HL-60 (cell line): ENCODE data around the gene MCL1.

Experiments
- DNase-seq, 2 experiments: peaks; one replicate each; pipeline ENCODE4 v3.0.0-alpha.2; 2010 to 2020; ENCODE audit warnings: low read depth in 1 of 2, low spot score in 1 of 2
- H3K27ac ChIP-seq: fragments of 250-450 bp; sonication (Bioruptor Pico); replicated peaks from 2 replicates; pipeline ENCODE4 v1.5.1; 2020; ENCODE audit warnings: mild to moderate bottlenecking, moderate library complexity
- H3K27me3 ChIP-seq: fragments of 250-450 bp; sonication (Bioruptor Pico); 2 replicates; pipeline ENCODE4 v1.5.1; 2021; ENCODE audit warnings: mild to moderate bottlenecking, moderate library complexity; ENCODE audit not compliant: insufficient read depth, poor library complexity, severe bottlenecking
- H3K4me3 ChIP-seq: replicated peaks from 2 replicates; pipeline ENCODE4 v1.5.1; 2011; ENCODE audit warnings: mild to moderate bottlenecking, control low read depth, low read length; ENCODE audit not compliant: insufficient read depth
- CTCF ChIP-seq: IDR thresholded peaks from one replicate; pipeline ENCODE4 v1.5.1; 2011; ENCODE audit warnings: low read length, control low read depth, inconsistent platforms; ENCODE audit not compliant: insufficient read depth
- GABPA ChIP-seq: IDR thresholded peaks from 2 replicates; pipeline ENCODE4 v1.6.1; 2012; ENCODE audit warnings: low read depth
- POLR2AphosphoS5 ChIP-seq: IDR thresholded peaks from 2 replicates; pipeline ENCODE4 v1.6.1; 2012; ENCODE audit warnings: low read depth
- REST ChIP-seq: IDR thresholded peaks from 2 replicates; pipeline ENCODE4 v1.6.1; 2012; ENCODE audit warnings: low read depth; ENCODE audit not compliant: insufficient replicate concordance
- SPI1 ChIP-seq: IDR thresholded peaks from 2 replicates; pipeline ENCODE4 v1.6.1; 2012; ENCODE audit warnings: low read depth, mild to moderate bottlenecking, borderline replicate concordance

MCL1 gene

GRCh38 chr1:150555198-150555970 lies 24.0 kb downstream of the MCL1 start:
- no peak overlapping the region for H3K4me3 ChIP-seq
- TF ChIP-seq CTCF (no peak), POLR2AphosphoS5 (no peak), GABPA (no peak), SPI1 (no peak), REST (no peak)
- DNase-seq: no peak
- no peaks in the 10 kb centered on the region for H3K27me3 ChIP-seq
- no peak overlapping the region for H3K27ac ChIP-seq

- Histone ChIP-seq H3K27ac (no peak overlapping the region), H3K4me3 (no peak overlapping the region), H3K27me3 (no peaks in the 10 kb centered on the region)
- no peak for DNase-seq
- TF ChIP-seq REST: no peak
Measured at GRCh38 chr1:150554086-150554452, 25.3 kb downstream of the MCL1 start.

- TF ChIP-seq REST (no peak), GABPA (no peak), SPI1 (no peak), POLR2AphosphoS5 (no peak), CTCF (no peak)
- no peak for DNase-seq
- Histone ChIP-seq H3K4me3 (no peak overlapping the region), H3K27me3 (no peaks in the 10 kb centered on the region), H3K27ac (peak overlapping the region; percentile 63)
Measured at GRCh38 chr1:150553392-150554085, 25.9 kb downstream of the MCL1 start.
